OCI-LY1 (cell line): Measurements from ENCODE around the gene ZNF615.

Experiments used
- CTCF ChIP-seq: fragments of 200-600 bp; sonication (generic), shearing (Covaris generic); IDR thresholded peaks from 2 replicates; pipeline ENCODE4 v1.5.1; 2017; ENCODE audit warnings: mild to moderate bottlenecking, antibody characterized with exemption, low read length, moderate library complexity, mixed read lengths
- EZH2 ChIP-seq: fragments of 200-600 bp; sonication (generic), shearing (Covaris generic); IDR thresholded peaks from 2 replicates; pipeline ENCODE4 v1.8.0; 2017; ENCODE audit warnings: borderline replicate concordance, mixed run types, mild to moderate bottlenecking, antibody characterized with exemption, low read length, moderate library complexity, mixed read lengths

DNA sequence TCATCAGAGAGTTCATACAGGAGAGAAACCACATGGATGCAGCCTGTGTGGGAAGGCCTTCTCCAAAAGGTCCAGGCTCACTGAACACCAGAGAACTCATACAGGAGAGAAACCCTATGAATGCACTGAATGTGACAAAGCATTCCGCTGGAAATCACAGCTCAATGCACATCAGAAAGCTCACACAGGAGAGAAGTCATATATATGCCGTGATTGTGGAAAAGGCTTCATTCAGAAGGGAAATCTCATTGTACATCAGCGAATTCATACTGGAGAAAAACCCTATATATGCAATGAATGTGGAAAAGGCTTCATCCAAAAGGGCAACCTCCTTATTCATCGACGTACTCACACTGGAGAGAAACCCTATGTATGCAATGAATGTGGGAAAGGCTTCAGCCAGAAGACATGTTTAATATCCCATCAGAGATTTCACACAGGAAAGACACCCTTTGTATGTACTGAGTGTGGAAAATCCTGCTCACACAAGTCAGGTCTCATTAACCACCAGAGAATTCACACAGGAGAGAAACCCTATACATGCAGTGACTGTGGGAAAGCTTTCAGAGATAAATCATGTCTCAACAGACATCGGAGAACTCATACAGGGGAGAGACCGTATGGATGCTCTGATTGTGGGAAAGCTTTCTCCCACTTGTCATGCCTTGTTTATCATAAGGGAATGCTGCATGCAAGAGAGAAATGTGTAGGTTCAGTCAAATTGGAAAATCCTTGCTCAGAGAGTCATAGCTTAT is 63.0 kb downstream of the ZNF615 start:
- no peak for TF ChIP-seq CTCF
- TF ChIP-seq EZH2 = no peak
